ENCODE results near the gene ZHX3. TPM values are rescaled to one million over a fixed set of nuclear protein-coding genes. Genes with fewer than 3 reads are reported as not detected.

The ZHX3 gene
- total and polyA plus RNA-seq, 2 donors (not counting 1 experiment from before 2014, with no cell fraction given), result 27.7 to 28.0 TPM

- Histone ChIP-seq H3K4me3 (replicated peaks in 1 of 4; ENCODE audit: control extremely low read depth in 1 of 4, insufficient read depth in 1 of 4, low read depth in 3 of 4, low read length in 4 of 4) (no peak overlapping the region), H3K4me2 (ENCODE audit: extremely low read depth, insufficient read depth, low read length) (no peak overlapping the region), H3K27me3 (ENCODE audit: control insufficient read depth, insufficient read depth, low read length) (no peaks in the 10 kb centered on the region), H3K9me3 (ENCODE audit: control insufficient read depth, insufficient read depth, low read depth, low read length) (no peaks in the 10 kb centered on the region), H3K79me2 (ENCODE audit: control insufficient read depth, insufficient read depth, low read length) (no peaks in the 10 kb centered on the region), H4K20me1 (ENCODE audit: control insufficient read depth, extremely low read depth, insufficient read depth, low read length) (no peaks in the 10 kb centered on the region), H3K27ac (ENCODE audit: insufficient read depth, low read length) (no peak overlapping the region), H3K9ac (ENCODE audit: insufficient read depth, low read length) (no peak overlapping the region), H3K4me1 (ENCODE audit: control insufficient read depth, extremely low read depth, insufficient read depth, low read length) (peaks cover 1% of the 10 kb centered on the region), H3K36me3 (ENCODE audit: control insufficient read depth, insufficient read depth, low read length) (peaks cover 44% of the 10 kb centered on the region), H2AFZ (ENCODE audit: low read length) (no peak overlapping the region)
- no peak for DNase-seq (ENCODE audit: low read depth in 2 of 2)
- TF ChIP-seq EZH2 (IDR thresholded peaks at IDR 0.05; ENCODE audit: low read length, missing control alignments), result no peak
- no peak for TF ChIP-seq CTCF (conservative IDR thresholded peaks at IDR 0.05 in 1 of 2, IDR thresholded peaks at IDR 0.05 in 1 of 2; ENCODE audit: low read depth in 1 of 2, low read length in 2 of 2)
Measured at GRCh38 chr20:41167481-41168253, 149.9 kb downstream of the ZHX3 start.

- Histone ChIP-seq H3K4me3 (replicated peaks in 1 of 4; ENCODE audit: control extremely low read depth in 1 of 4, insufficient read depth in 1 of 4, low read depth in 3 of 4, low read length in 4 of 4) (no peak overlapping the region), H3K36me3 (ENCODE audit: control insufficient read depth, insufficient read depth, low read length) (peaks cover 46% of the 10 kb centered on the region), H4K20me1 (ENCODE audit: control insufficient read depth, extremely low read depth, insufficient read depth, low read length) (no peaks in the 10 kb centered on the region), H3K4me2 (ENCODE audit: extremely low read depth, insufficient read depth, low read length) (no peak overlapping the region), H2AFZ (ENCODE audit: low read length) (no peak overlapping the region), H3K9me3 (ENCODE audit: control insufficient read depth, insufficient read depth, low read depth, low read length) (no peaks in the 10 kb centered on the region), H3K4me1 (ENCODE audit: control insufficient read depth, extremely low read depth, insufficient read depth, low read length) (no peaks in the 10 kb centered on the region), H3K9ac (ENCODE audit: insufficient read depth, low read length) (no peak overlapping the region), H3K27ac (ENCODE audit: insufficient read depth, low read length) (no peak overlapping the region), H3K27me3 (ENCODE audit: control insufficient read depth, insufficient read depth, low read length) (no peaks in the 10 kb centered on the region), H3K79me2 (ENCODE audit: control insufficient read depth, insufficient read depth, low read length) (no peaks in the 10 kb centered on the region)
- DNase-seq (ENCODE audit: low read depth in 2 of 2), result no peak
- TF ChIP-seq CTCF (conservative IDR thresholded peaks at IDR 0.05 in 1 of 2, IDR thresholded peaks at IDR 0.05 in 1 of 2; ENCODE audit: low read depth in 1 of 2, low read length in 2 of 2) (peak in 1 of 2 donors; percentile 7), EZH2 (IDR thresholded peaks at IDR 0.05; ENCODE audit: low read length, missing control alignments) (no peak)
Measured at GRCh38 chr20:41167118-41167470, 150.4 kb downstream of the ZHX3 start.

- no peak overlapping the region for H2AFZ ChIP-seq (ENCODE audit: low read length)
- H3K9me3 ChIP-seq (ENCODE audit: control insufficient read depth, insufficient read depth, low read depth, low read length), result no peaks in the 10 kb centered on the region
- no peak for DNase-seq (ENCODE audit: low read depth in 2 of 2)
- no peaks in the 10 kb centered on the region for H3K4me1 ChIP-seq (ENCODE audit: control insufficient read depth, extremely low read depth, insufficient read depth, low read length)
- no peaks in the 10 kb centered on the region for H4K20me1 ChIP-seq (ENCODE audit: control insufficient read depth, extremely low read depth, insufficient read depth, low read length)
- no peak overlapping the region for H3K9ac ChIP-seq (ENCODE audit: insufficient read depth, low read length)
- no peaks in the 10 kb centered on the region for H3K79me2 ChIP-seq (ENCODE audit: control insufficient read depth, insufficient read depth, low read length)
- no peak overlapping the region for H3K4me3 ChIP-seq (replicated peaks in 1 of 4; ENCODE audit: control extremely low read depth in 1 of 4, insufficient read depth in 1 of 4, low read depth in 3 of 4, low read length in 4 of 4)
- H3K36me3 ChIP-seq (ENCODE audit: control insufficient read depth, insufficient read depth, low read length), result peaks cover 46% of the 10 kb centered on the region
- TF ChIP-seq CTCF (conservative IDR thresholded peaks at IDR 0.05 in 1 of 2, IDR thresholded peaks at IDR 0.05 in 1 of 2; ENCODE audit: low read depth in 1 of 2, low read length in 2 of 2) (no peak), EZH2 (IDR thresholded peaks at IDR 0.05; ENCODE audit: low read length, missing control alignments) (no peak)
- no peak overlapping the region for H3K27ac ChIP-seq (ENCODE audit: insufficient read depth, low read length)
- H3K4me2 ChIP-seq (ENCODE audit: extremely low read depth, insufficient read depth, low read length), result no peak overlapping the region
- H3K27me3 ChIP-seq (ENCODE audit: control insufficient read depth, insufficient read depth, low read length), result no peaks in the 10 kb centered on the region
Measured at GRCh38 chr20:41166201-41167117, 151.1 kb downstream of the ZHX3 start.
